SK-N-SH (cell line): ENCODE measurements around the gene PKM. TPM values are rescaled to one million over a fixed set of nuclear protein-coding genes. Genes with fewer than 3 reads are reported as not detected.
A peak's percentile ranks its signal among the peaks of the same experiment; 100 is the strongest.

ENCODE experiments used
- CTCF ChIA-PET: fragments of 300-600, 350-600 bp; formaldehyde crosslinking; extraction: SDS; loops from one replicate; lab custom pipeline; 2021; lab: Yijun Ruan, JAX
- POLR2A ChIA-PET: fragments of 350-600 bp; sonication (Branson Sonifier 250); formaldehyde crosslinking; extraction: SDS; loops from one replicate; lab custom pipeline; 2020; ENCODE audit warnings: antibody characterized with exemption, inconsistent platforms; lab: Yijun Ruan, JAX
- DNase-seq: peaks from one replicate; pipeline ENCODE4 v3.0.0; 2012
- H2AFZ ChIP-seq: fragments of 200-600 bp; sonication (generic); 2 replicates; pipeline ENCODE4 v1.8.1; 2016; ENCODE audit warnings: antibody characterized with exemption, mild to moderate bottlenecking, low read depth
- H3F3A ChIP-seq: fragments of 200-600 bp; sonication (generic); replicated peaks from 2 replicates; pipeline ENCODE3; 2016; ENCODE audit warnings: antibody characterized with exemption, mild to moderate bottlenecking; ENCODE audit not compliant: insufficient read depth
- H3K27ac ChIP-seq, 2 experiments: fragments of 200-500 bp in 1 of 2; fragments of 200-600 bp in 1 of 2; sonication (Bioruptor generic) in 1 of 2; sonication (generic), shearing (Covaris generic) in 1 of 2; 2 replicates each; pipeline versions ENCODE4 v1.5.1 to v1.6.1; 2014 to 2016; ENCODE audit warnings: low read depth in 2 of 2, inconsistent platforms in 1 of 2, low read length in 1 of 2, mild to moderate bottlenecking in 1 of 2, mixed read lengths in 1 of 2
- H3K27me3 ChIP-seq: fragments of 200-600 bp; sonication (generic), shearing (Covaris generic); 2 replicates; pipeline ENCODE4 v1.6.1; 2016; ENCODE audit warnings: mixed run types; ENCODE audit not compliant: insufficient read depth
- H3K36me3 ChIP-seq, 2 experiments: fragments of 200-500 bp in 1 of 2; fragments of 200-600 bp in 1 of 2; sonication (Bioruptor generic) in 1 of 2; sonication (generic) in 1 of 2; replicated peaks in 1 of 2; 2 replicates each; pipeline versions ENCODE3 to v1.5.1; 2014 to 2016; ENCODE audit warnings: low read length in 1 of 2, mild to moderate bottlenecking in 1 of 2; ENCODE audit not compliant: insufficient read depth in 2 of 2, control insufficient read depth in 1 of 2
- H3K4me1 ChIP-seq, 2 experiments: fragments of 200-500 bp in 1 of 2; fragments of 200-600 bp in 1 of 2; sonication (Bioruptor generic) in 1 of 2; sonication (generic), shearing (Covaris generic) in 1 of 2; 2 replicates each; pipeline versions ENCODE4 v1.5.1 to v1.6.1; 2014 to 2016; ENCODE audit warnings: low read depth in 1 of 2, low read length in 1 of 2, mixed run types in 1 of 2; ENCODE audit not compliant: insufficient read depth in 2 of 2, control insufficient read depth in 1 of 2
- H3K4me2 ChIP-seq: fragments of 200-600 bp; sonication (generic), shearing (Covaris generic); 2 replicates; pipeline ENCODE4 v1.6.1; 2017; ENCODE audit warnings: mixed run types
- H3K4me3 ChIP-seq, 2 experiments: fragments of 200-500 bp in 1 of 2; fragments of 200-600 bp in 1 of 2; sonication (Bioruptor generic) in 1 of 2; sonication (generic), shearing (Covaris generic) in 1 of 2; 2 replicates each; pipeline versions ENCODE4 v1.5.1 to v1.8.1; 2014 to 2016; ENCODE audit warnings: low read depth in 2 of 2, inconsistent platforms in 1 of 2, low read length in 1 of 2, mild to moderate bottlenecking in 1 of 2, mixed read lengths in 1 of 2, moderate library complexity in 1 of 2
- H3K79me2 ChIP-seq: fragments of 200-600 bp; sonication (generic); 2 replicates; pipeline ENCODE4 v1.8.1; 2017; ENCODE audit warnings: mild to moderate bottlenecking; ENCODE audit not compliant: insufficient read depth
- H3K9ac ChIP-seq: fragments of 200-600 bp; sonication (generic); 2 replicates; pipeline ENCODE4 v1.6.1; 2017; ENCODE audit warnings: mixed run types
- H3K9me2 ChIP-seq: fragments of 200-600 bp; sonication (generic); 2 replicates; pipeline ENCODE4 v1.6.1; 2017; ENCODE audit warnings: mixed run types
- H3K9me3 ChIP-seq: fragments of 200-600 bp; sonication (generic); 2 replicates; pipeline ENCODE4 v1.6.1; 2017; ENCODE audit warnings: mixed run types, mild to moderate bottlenecking, moderate library complexity
- H4K20me1 ChIP-seq: fragments of 200-600 bp; sonication (generic); 2 replicates; pipeline ENCODE4 v1.6.1; 2017; ENCODE audit warnings: mild to moderate bottlenecking, mixed run types; ENCODE audit not compliant: insufficient read depth
- CHD2 ChIP-seq: fragments of 150-350 bp; IDR thresholded peaks from 2 replicates; pipeline ENCODE4 v1.6.1; 2018; ENCODE audit warnings: low read length; ENCODE audit not compliant: partially characterized antibody
- EP300 ChIP-seq, 2 experiments: IDR thresholded peaks; 2 replicates each; pipeline versions ENCODE4 v1.4.0 to v1.6.1; 2012; ENCODE audit warnings: borderline replicate concordance in 1 of 2, low read depth in 1 of 2, low read length in 1 of 2
- NRF1 ChIP-seq: IDR thresholded peaks from 2 replicates; pipeline ENCODE4 v1.6.1; 2012; ENCODE audit warnings: low read depth, mild to moderate bottlenecking, low read length
- RAD21 ChIP-seq: IDR thresholded peaks from 2 replicates; pipeline ENCODE4 v1.6.1; 2012; ENCODE audit warnings: mild to moderate bottlenecking, low read length
- RCOR1 ChIP-seq: fragments of 150-350 bp; IDR thresholded peaks from 2 replicates; pipeline ENCODE4 v1.6.1; 2017; ENCODE audit warnings: antibody characterized with exemption, low read length
- RFX5 ChIP-seq: IDR thresholded peaks from 2 replicates; pipeline ENCODE4 v1.6.1; 2012; ENCODE audit warnings: mild to moderate bottlenecking, improper control_type of control experiment, low read length
- SIN3A ChIP-seq: IDR thresholded peaks from 2 replicates; pipeline ENCODE4 v1.6.1; 2012; ENCODE audit warnings: low read depth, mild to moderate bottlenecking, low read length, moderate library complexity, borderline replicate concordance
- SMC3 ChIP-seq: IDR thresholded peaks from 2 replicates; pipeline ENCODE4 v1.6.1; 2012; ENCODE audit warnings: low read depth, low read length, improper control_type of control experiment
- TAF1 ChIP-seq: IDR thresholded peaks from 2 replicates; pipeline ENCODE4 v1.6.1; 2012; ENCODE audit warnings: low read depth, mild to moderate bottlenecking, low read length, moderate library complexity, borderline replicate concordance
- TCF12 ChIP-seq: IDR thresholded peaks from 2 replicates; pipeline ENCODE4 v1.4.0; 2012
- WGBS: methylation state at CpG from one replicate; pipeline ENCODE4 v1.1.6; 2017; ENCODE audit warnings: low lambda C conversion rate; 5-methylcytosine and 5-hydroxymethylcytosine counted together
- polyA plus RNA-seq, 3 experiments: library from polyadenylated mRNA; depleted of rRNA; stranded (reverse); fragments of >200 nt; gene quantifications; 2 replicates each; pipeline ENCODE4 v1.2.3, GENCODE V29; 2012
- TF ChIP-seq, protein P1 (sequence below): IDR thresholded peaks from 2 replicates; pipeline ENCODE4 v1.4.0; 2012; ENCODE audit warnings: low read depth
- TF ChIP-seq, protein P2 (sequence below): fragments of 200-600 bp; sonication (generic); IDR thresholded peaks from 2 replicates; pipeline ENCODE4 v1.6.1; 2017; ENCODE audit warnings: antibody characterized with exemption, mild to moderate bottlenecking, moderate library complexity

Gene PKM
- polyA plus RNA-seq, 1 of the 3 experiments (the other 2 are of a cell fraction): 1,453 TPM

DNA sequence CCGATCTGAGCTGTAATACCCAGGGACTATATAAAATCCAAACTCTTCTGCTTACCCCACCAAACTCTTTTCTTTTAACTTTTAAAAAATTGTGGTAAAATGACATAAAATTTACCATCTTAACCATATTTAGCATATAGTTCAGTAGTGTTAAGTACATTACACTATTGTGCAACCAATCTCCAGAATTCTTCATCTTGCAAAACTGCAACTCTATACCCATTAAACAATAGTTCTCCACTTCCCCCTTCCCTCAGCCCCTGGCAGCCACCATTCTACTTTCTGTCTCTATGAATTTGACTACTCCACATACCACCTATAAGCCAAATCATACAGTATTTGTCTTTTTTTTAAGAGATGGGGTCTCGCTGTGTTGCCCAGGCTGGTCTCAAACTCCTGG lies 74.1 kb downstream of the PKM start (continued):
- TF ChIP-seq EP300 (IDR thresholded peaks at IDR 0.05; ENCODE audit: borderline replicate concordance in 1 of 2, low read depth in 1 of 2, low read length in 1 of 2): no peak

DNA sequence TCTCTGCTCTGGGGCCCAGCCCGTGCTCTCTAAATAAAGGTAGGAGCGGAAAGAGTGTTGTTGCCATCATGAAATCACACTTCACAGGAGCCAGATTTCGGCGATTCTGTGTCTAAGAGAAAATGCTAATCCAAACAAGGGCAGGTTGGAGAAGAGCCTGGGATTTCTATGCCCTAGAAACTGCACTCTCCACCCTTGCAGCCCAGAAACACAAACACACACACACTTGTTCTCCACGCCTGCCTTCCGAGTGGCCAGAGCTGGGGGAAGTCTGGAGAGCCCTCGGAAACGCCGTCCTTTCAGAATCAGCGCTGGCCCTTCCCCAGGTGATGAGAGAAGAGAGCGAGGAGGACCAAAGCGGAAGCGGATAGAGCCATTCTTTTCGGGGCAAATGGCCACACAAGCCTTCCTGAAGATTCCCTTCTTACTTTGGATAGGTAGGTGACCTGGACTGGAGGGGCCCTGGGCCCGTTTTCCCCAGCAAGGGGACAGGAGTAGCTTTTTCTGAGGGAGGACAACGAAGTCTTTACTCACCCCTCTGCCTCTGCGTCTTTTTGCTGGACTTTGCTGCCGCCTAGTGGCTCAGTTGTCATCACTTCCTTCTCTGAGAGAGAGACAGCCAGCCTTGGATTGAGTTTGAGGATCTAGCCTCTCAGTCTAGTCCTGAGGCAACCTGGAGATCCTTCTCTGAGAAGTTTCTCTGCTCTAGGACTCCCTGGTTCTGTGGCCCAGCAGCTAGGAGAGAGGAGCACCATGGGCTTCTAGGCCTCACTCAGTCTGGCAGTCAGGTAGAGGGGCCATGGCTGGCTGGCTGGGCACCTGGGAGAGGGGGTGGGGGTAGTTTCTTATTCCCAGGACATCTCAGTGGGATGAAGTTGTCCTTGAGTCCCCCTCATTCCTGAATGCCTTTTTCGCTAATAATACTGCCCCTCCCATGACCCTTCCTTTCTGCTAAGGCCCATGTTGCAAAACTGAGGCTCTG lies 75.1 kb downstream of the PKM start:
- POLR2A ChIA-PET: interaction anchor here (0.6 kb wide), 1 partner anchor 70 kb away, joined by 3 read pairs; no protein-coding TSS in a partner anchor

More for the DNA sequence above, 75.1 kb downstream of the PKM start:
- H3K9ac ChIP-seq: peak overlapping the region; percentile 43; the same call in 1 of the 2 replicates
- no peaks in the 10 kb centered on the region for H4K20me1 ChIP-seq
- TF ChIP-seq, protein P1, sequence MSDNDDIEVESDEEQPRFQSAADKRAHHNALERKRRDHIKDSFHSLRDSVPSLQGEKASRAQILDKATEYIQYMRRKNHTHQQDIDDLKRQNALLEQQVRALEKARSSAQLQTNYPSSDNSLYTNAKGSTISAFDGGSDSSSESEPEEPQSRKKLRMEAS: no peak
- TF ChIP-seq CHD2: no peak
- TF ChIP-seq RAD21: peak; percentile 97
- TF ChIP-seq NRF1: no peak
- TF ChIP-seq TCF12: no peak
- peak; percentile 83 for TF ChIP-seq SMC3
- TF ChIP-seq SIN3A: 0 out of 2 replicates have a peak, but pooled peaks have one; percentile 41
- TF ChIP-seq, protein P2, sequence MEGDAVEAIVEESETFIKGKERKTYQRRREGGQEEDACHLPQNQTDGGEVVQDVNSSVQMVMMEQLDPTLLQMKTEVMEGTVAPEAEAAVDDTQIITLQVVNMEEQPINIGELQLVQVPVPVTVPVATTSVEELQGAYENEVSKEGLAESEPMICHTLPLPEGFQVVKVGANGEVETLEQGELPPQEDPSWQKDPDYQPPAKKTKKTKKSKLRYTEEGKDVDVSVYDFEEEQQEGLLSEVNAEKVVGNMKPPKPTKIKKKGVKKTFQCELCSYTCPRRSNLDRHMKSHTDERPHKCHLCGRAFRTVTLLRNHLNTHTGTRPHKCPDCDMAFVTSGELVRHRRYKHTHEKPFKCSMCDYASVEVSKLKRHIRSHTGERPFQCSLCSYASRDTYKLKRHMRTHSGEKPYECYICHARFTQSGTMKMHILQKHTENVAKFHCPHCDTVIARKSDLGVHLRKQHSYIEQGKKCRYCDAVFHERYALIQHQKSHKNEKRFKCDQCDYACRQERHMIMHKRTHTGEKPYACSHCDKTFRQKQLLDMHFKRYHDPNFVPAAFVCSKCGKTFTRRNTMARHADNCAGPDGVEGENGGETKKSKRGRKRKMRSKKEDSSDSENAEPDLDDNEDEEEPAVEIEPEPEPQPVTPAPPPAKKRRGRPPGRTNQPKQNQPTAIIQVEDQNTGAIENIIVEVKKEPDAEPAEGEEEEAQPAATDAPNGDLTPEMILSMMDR: peak; percentile 86
- no peak for TF ChIP-seq RFX5
- TF ChIP-seq RCOR1: peak; percentile 45; the same call in 1 of the 2 replicates
- no peak for TF ChIP-seq TAF1
- peaks cover 10% of the 10 kb centered on the region in 2 experiments; a peak in 1 of 4 replicates for H3K4me1 ChIP-seq
- H3K27ac ChIP-seq: 0 out of 4 replicates have a peak overlapping the region, but pooled peaks of 1 of the 2 experiments have one; percentile 4
- H3K36me3 ChIP-seq: no peaks in the 10 kb centered on the region
- H3K79me2 ChIP-seq: no peaks in the 10 kb centered on the region
- H3K4me3 ChIP-seq: peak overlapping the region; percentile 47 to 63
- peak overlapping the region; percentile 95 for H2AFZ ChIP-seq
- H3K27me3 ChIP-seq: no peaks in the 10 kb centered on the region
- DNase-seq: peak; percentile 75
- CTCF ChIA-PET: interaction anchor here (0.5 to 3.1 kb wide), 68 partner anchors 9 to 764 kb away, joined by 3 to 59 read pairs (median 4); partner anchors contain the start of genes GRAMD2A and NR2E3
- WGBS: 10% methylated on average over 17 of the region's 19 CpGs
- H3K9me2 ChIP-seq: no peaks in the 10 kb centered on the region
- H3F3A ChIP-seq: no peaks in the 10 kb centered on the region
- H3K4me2 ChIP-seq: peak overlapping the region; percentile 95
- H3K9me3 ChIP-seq: no peaks in the 10 kb centered on the region
